HepG2 (cell line): ENCODE data around the gene KIRREL3.

ENCODE experiments used
- NFYC ChIP-seq: IDR thresholded peaks from 2 replicates; pipeline ENCODE4 v1.6.1; 2016; ENCODE audit warnings: missing genetic modification reagents, missing compliant biosample characterization
- PAXIP1 ChIP-seq: sonication (generic); formaldehyde crosslinking; conservative IDR thresholded peaks from 2 replicates; pipeline ENCODE4 v1.4.0; 2020; ENCODE audit warnings: mild to moderate bottlenecking, missing genetic modification reagents, moderate library complexity
- RARG ChIP-seq: sonication (generic); formaldehyde crosslinking; IDR thresholded peaks from 2 replicates; pipeline ENCODE4 v1.4.0; 2020; ENCODE audit warnings: low read depth, mild to moderate bottlenecking, missing genetic modification reagents
- RCOR2 ChIP-seq: IDR thresholded peaks from 2 replicates; pipeline ENCODE4 v1.6.1; 2016; ENCODE audit warnings: missing biosample characterization, missing genetic modification reagents
- SIN3B ChIP-seq: fragments of 150-350 bp; IDR thresholded peaks from 2 replicates; pipeline ENCODE4 v1.6.1; 2014; ENCODE audit warnings: low read length
- SYNCRIP ChIP-seq: fragments of 200-400 bp; formaldehyde crosslinking; IDR thresholded peaks from 2 replicates; pipeline ENCODE4 v1.6.1; 2018; ENCODE audit warnings: mild to moderate bottlenecking, low read depth, low read length; ENCODE audit not compliant: insufficient read depth
- ZBTB14 ChIP-seq: sonication (generic); formaldehyde crosslinking; IDR thresholded peaks from 2 replicates; pipeline ENCODE4 v1.4.0; 2020; ENCODE audit warnings: missing genetic modification reagents
- ZBTB43 ChIP-seq: sonication (generic); formaldehyde crosslinking; conservative IDR thresholded peaks from 2 replicates; pipeline ENCODE4 v1.4.0; 2020; ENCODE audit warnings: missing genetic modification reagents
- ZIK1 ChIP-seq: sonication (generic); formaldehyde crosslinking; IDR thresholded peaks from 2 replicates; pipeline ENCODE4 v1.5.0; 2020; ENCODE audit warnings: mild to moderate bottlenecking, low read depth, missing genetic modification reagents, borderline replicate concordance
- ZNF281 ChIP-seq: sonication (generic); formaldehyde crosslinking; IDR thresholded peaks from 2 replicates; pipeline ENCODE4 v1.4.0; 2020; ENCODE audit warnings: missing genetic modification reagents, borderline replicate concordance
- ZNF652 ChIP-seq: IDR thresholded peaks from 2 replicates; pipeline ENCODE4 v1.6.1; 2016; ENCODE audit warnings: low read depth, borderline replicate concordance
- ZNF7 ChIP-seq: IDR thresholded peaks from 2 replicates; pipeline ENCODE4 v1.6.1; 2016; ENCODE audit warnings: missing biosample characterization, missing genetic modification reagents

- TF ChIP-seq RARG (CRISPR knock-in tag) (no peak), ZNF7 (no peak), ZIK1 (CRISPR knock-in tag) (no peak), NFYC (CRISPR knock-in tag) (no peak), SIN3B (no peak), RCOR2 (CRISPR knock-in tag) (no peak), SYNCRIP (no peak), ZNF652 (CRISPR knock-in tag) (no peak), ZBTB43 (CRISPR knock-in tag) (no peak), PAXIP1 (CRISPR knock-in tag) (no peak), ZNF281 (CRISPR knock-in tag) (no peak), ZBTB14 (CRISPR knock-in tag) (no peak)
These were observed 345.4 kb downstream of the KIRREL3 start for GRCh38 chr11:126654886-126655806.
